Parathyroid adenoma (tissue), 2 donors: Measurements from ENCODE around the gene DAPK2.

Source experiments
- H2AFZ ChIP-seq: fragments of 300-600 bp; sonication (generic); one replicate; pipeline ENCODE4 v1.7.0; 2017; ENCODE audit warnings: antibody characterized with exemption, mild to moderate bottlenecking
- H3K27ac ChIP-seq: fragments of 300-600 bp; sonication (generic); one replicate; pipeline ENCODE4 v1.7.0; 2017
- H3K27me3 ChIP-seq: fragments of 300-600 bp; sonication (generic); one replicate; pipeline ENCODE4 v1.7.0; 2017; ENCODE audit warnings: low read length; ENCODE audit not compliant: control insufficient read depth, insufficient read depth
- H3K36me3 ChIP-seq: fragments of 300-600 bp; sonication (generic); one replicate; pipeline ENCODE4 v1.7.0; 2017; ENCODE audit warnings: low read length; ENCODE audit not compliant: control insufficient read depth, insufficient read depth
- H3K4me1 ChIP-seq: fragments of 300-600 bp; sonication (generic); one replicate; pipeline ENCODE4 v1.7.0; 2017; ENCODE audit warnings: control low read depth
- H3K4me2 ChIP-seq: fragments of 300-600 bp; sonication (generic); one replicate; pipeline ENCODE4 v1.7.0; 2017; ENCODE audit warnings: low read length
- H3K4me3 ChIP-seq: fragments of 300-600 bp; sonication (generic); one replicate; pipeline ENCODE4 v1.7.0; 2017; ENCODE audit warnings: low read depth, low read length
- H3K79me2 ChIP-seq: fragments of 300-600 bp; sonication (generic); one replicate; pipeline ENCODE4 v1.7.0; 2017; ENCODE audit warnings: control low read depth
- H3K9ac ChIP-seq: fragments of 300-600 bp; sonication (generic); one replicate; pipeline ENCODE4 v1.7.0; 2017; ENCODE audit warnings: mild to moderate bottlenecking
- H3K9me3 ChIP-seq: fragments of 300-600 bp; sonication (generic); one replicate; pipeline ENCODE4 v1.7.0; 2017; ENCODE audit warnings: low read length; ENCODE audit not compliant: control insufficient read depth
- TF ChIP-seq, protein P1 (sequence below): fragments of 300-600 bp; sonication (generic); IDR thresholded peaks from one replicate; pipeline ENCODE4 v1.7.0; 2017; ENCODE audit warnings: antibody characterized with exemption, mild to moderate bottlenecking
- donor health status: primary hyperparathyroidism.

The DAPK2 gene

DNA sequence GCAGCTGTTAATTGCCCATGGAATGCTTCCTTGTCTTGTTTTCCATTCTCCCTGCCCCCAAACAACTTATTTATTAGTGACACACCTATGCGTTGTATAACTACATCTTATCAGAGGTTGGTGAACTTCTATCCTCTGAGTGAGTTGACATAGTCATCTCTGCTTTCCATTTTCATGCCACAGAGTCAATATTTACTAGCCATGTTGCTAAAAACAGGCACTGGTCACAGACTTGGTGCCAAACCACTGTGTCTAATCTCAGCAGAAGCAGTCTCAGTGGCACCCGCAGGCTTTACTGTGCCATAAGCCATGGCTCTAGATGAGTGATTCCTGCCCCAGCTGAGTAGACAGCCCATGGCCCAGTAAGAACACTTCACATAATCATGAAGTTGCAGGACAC is 26.5 kb downstream of the DAPK2 start:
- Histone ChIP-seq H3K4me2 (no peak overlapping the region), H2AFZ (no peak overlapping the region)

DNA sequence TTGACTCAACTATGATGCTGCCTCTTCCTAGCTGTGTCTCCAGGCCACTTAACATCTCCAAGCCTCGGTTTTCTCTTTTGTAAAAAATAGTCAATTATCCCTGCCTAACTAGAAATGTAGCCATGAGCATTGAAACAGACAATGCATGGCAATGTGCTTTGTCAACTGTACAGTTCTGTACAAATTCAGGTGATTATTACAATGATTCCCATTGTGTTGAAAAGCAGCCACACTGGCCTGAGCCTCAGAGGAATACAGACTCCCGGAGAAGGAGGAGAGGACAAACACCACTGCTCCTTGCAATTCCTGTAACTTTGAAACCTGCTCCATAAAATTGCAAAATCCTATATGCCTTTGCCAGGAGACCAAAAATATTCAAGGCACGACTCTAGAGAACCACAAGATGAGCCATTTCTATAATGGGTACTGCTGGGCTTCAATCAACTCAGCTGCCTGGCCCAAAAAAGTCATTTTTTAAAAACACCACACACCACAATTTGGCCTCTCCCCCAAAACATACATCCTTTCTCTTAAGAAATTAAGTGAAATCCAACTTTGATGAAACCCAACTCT is 28.6 kb downstream of the DAPK2 start:
- no peak overlapping the region for H3K4me2 ChIP-seq
- H3K27ac ChIP-seq: no peak overlapping the region
- no peaks in the 10 kb centered on the region for H3K79me2 ChIP-seq
- H3K27me3 ChIP-seq: no peaks in the 10 kb centered on the region
- H2AFZ ChIP-seq: no peak overlapping the region
- TF ChIP-seq, protein P1, sequence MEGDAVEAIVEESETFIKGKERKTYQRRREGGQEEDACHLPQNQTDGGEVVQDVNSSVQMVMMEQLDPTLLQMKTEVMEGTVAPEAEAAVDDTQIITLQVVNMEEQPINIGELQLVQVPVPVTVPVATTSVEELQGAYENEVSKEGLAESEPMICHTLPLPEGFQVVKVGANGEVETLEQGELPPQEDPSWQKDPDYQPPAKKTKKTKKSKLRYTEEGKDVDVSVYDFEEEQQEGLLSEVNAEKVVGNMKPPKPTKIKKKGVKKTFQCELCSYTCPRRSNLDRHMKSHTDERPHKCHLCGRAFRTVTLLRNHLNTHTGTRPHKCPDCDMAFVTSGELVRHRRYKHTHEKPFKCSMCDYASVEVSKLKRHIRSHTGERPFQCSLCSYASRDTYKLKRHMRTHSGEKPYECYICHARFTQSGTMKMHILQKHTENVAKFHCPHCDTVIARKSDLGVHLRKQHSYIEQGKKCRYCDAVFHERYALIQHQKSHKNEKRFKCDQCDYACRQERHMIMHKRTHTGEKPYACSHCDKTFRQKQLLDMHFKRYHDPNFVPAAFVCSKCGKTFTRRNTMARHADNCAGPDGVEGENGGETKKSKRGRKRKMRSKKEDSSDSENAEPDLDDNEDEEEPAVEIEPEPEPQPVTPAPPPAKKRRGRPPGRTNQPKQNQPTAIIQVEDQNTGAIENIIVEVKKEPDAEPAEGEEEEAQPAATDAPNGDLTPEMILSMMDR: no peak
- no peak overlapping the region for H3K4me3 ChIP-seq
- H3K9ac ChIP-seq: no peak overlapping the region
- H3K36me3 ChIP-seq: no peaks in the 10 kb centered on the region
- H3K9me3 ChIP-seq: no peaks in the 10 kb centered on the region
- H3K4me1 ChIP-seq: peaks cover 5% of the 10 kb centered on the region

More for the DNA sequence above, 26.5 kb downstream of the DAPK2 start:
- no peaks in the 10 kb centered on the region for H3K36me3 ChIP-seq
- TF ChIP-seq, protein P1: no peak
- H3K4me1 ChIP-seq: no peaks in the 10 kb centered on the region
- H3K9me3 ChIP-seq: no peaks in the 10 kb centered on the region
- no peak overlapping the region for H3K9ac ChIP-seq
- no peaks in the 10 kb centered on the region for H3K27me3 ChIP-seq
- H3K4me3 ChIP-seq: no peak overlapping the region
- no peaks in the 10 kb centered on the region for H3K79me2 ChIP-seq
- H3K27ac ChIP-seq: no peak overlapping the region

DNA sequence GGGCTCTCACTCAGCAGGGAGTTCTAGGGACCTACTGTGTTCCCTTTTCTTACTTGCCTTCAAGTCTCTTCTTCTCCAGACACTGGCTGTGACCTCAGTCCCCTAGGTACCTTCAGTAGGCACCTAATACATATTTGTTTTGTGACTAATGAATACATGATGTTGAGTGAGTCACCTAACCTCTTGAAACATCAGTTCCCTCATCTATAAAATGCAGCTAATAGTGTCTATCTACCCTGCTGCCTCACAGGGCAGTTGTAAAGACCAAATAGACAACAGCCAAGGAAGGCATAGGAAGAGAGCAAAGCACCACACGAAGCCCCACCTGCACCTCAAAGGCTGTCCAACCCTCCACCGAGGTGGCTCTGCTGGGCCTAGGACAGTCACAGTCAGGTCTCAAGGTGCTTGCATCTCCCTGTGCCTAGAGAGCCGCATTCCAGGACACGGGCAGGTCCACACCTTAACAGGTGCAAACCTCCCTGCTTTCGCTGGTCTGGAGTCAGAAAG is 29.1 kb downstream of the DAPK2 start:
- Histone ChIP-seq H3K27ac (no peak overlapping the region), H3K4me1 (peaks cover 5% of the 10 kb centered on the region), H3K27me3 (no peaks in the 10 kb centered on the region), H2AFZ (no peak overlapping the region), H3K9me3 (no peaks in the 10 kb centered on the region), H3K4me3 (no peak overlapping the region), H3K9ac (no peak overlapping the region), H3K79me2 (no peaks in the 10 kb centered on the region), H3K36me3 (no peaks in the 10 kb centered on the region), H3K4me2 (no peak overlapping the region)
- TF ChIP-seq, protein P1: no peak

DNA sequence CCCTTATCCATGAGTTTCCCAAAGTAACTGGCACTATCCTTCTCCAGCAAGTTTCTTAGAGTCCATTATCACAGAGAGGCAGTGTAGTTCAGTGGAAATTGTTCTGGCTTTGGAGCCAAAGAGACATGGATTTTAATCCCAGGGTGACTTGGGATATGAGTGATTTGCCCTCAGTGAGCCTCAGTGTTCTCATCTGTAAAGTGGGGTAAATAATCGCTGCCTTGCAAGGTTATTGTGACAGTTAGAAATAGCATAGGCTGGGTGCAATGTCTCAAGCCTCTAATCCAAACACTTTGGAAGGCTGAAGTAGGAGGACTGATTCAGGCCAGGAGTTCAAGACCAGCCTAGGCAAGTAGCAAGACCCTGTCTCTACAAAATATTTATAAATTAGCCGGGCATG is 30.0 kb downstream of the DAPK2 start:
- no peaks in the 10 kb centered on the region for H3K27me3 ChIP-seq
- no peaks in the 10 kb centered on the region for H3K79me2 ChIP-seq
- no peaks in the 10 kb centered on the region for H3K9me3 ChIP-seq
- no peak overlapping the region for H3K4me2 ChIP-seq
- TF ChIP-seq, protein P1: no peak
- H3K4me3 ChIP-seq: no peak overlapping the region
- no peak overlapping the region for H3K27ac ChIP-seq
- no peaks in the 10 kb centered on the region for H3K36me3 ChIP-seq
- H2AFZ ChIP-seq: no peak overlapping the region
- H3K9ac ChIP-seq: no peak overlapping the region
- H3K4me1 ChIP-seq: peaks cover 5% of the 10 kb centered on the region

DNA sequence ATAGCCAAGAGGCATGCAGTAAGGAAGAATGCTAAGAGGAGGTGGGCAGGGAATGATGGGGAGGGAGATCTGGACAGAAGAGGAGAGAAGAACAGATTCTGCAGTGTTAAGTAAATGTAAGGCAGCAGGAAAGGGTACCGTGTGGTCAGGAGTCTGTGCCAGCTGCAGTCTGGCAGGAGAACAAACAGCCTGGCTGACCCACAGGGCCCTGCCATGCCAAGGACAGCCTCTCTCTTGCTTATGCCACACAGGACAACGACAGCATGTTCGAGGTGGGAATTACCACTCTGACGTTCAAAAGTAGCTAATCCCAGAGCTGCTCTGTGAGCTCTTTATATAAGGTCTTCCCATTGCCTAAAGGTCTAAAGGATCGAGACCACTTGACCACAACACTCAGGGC is 31.3 kb downstream of the DAPK2 start:
- Histone ChIP-seq H2AFZ (no peak overlapping the region), H3K4me1 (peaks cover 5% of the 10 kb centered on the region), H3K79me2 (no peaks in the 10 kb centered on the region), H3K9ac (no peak overlapping the region), H3K4me3 (no peak overlapping the region), H3K36me3 (no peaks in the 10 kb centered on the region), H3K27ac (no peak overlapping the region), H3K4me2 (no peak overlapping the region), H3K9me3 (no peaks in the 10 kb centered on the region), H3K27me3 (no peaks in the 10 kb centered on the region)
- TF ChIP-seq, protein P1: no peak
